ENCODE measurements around the gene SLC37A1.

DNA sequence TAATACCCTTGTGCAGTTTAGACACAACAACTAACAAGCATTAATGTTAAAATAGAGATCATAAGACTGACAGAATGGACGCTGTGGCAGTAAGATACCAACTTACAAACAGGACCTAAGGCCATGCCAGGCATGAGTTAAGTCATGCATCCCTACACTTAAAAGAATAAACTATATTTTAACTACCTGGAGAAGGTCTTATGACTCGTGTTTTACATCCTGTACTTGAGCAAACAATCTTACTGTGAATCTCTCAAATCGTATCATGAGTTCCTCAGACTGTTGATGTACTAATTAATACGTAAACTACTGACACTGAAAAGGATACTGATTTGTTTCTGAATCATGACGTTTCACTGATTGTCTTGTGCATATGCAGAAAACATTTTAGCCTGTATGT, 15.6 kb upstream of the SLC37A1 start:
- TF ChIP-seq CTCF (IDR thresholded peaks at IDR 0.05 in 2 of 3, conservative IDR thresholded peaks at IDR 0.05 in 1 of 3; ENCODE audit: borderline replicate concordance in 1 of 3, insufficient read depth in 1 of 3, low read depth in 2 of 3, low read length in 2 of 3) = no peak
- TF ChIP-seq JUND (IDR thresholded peaks at IDR 0.05) = no peak
- no peak for TF ChIP-seq ZBTB33 (IDR thresholded peaks at IDR 0.05; ENCODE audit: extremely low read depth, insufficient replicate concordance, low read length)
- TF ChIP-seq POLR2A (IDR thresholded peaks at IDR 0.05; ENCODE audit: borderline replicate concordance, extremely low read depth, insufficient read depth, insufficient read length) = no peak
- no peak for TF ChIP-seq SRF (IDR thresholded peaks at IDR 0.05; ENCODE audit: low read depth)
- TF ChIP-seq EZH2 (IDR thresholded peaks at IDR 0.05) = no peak
- no peak for TF ChIP-seq SP1 (IDR thresholded peaks at IDR 0.05; ENCODE audit: low read depth)
- TF ChIP-seq ZFX (IDR thresholded peaks at IDR 0.05) = no peak
- no peak for TF ChIP-seq EZH2phosphoT487 (IDR thresholded peaks at IDR 0.05; ENCODE audit: borderline replicate concordance)
- no peak for TF ChIP-seq CBX3 (IDR thresholded peaks at IDR 0.05; ENCODE audit: low read depth)

Data from HCT116 (cell line).